IPS-18a (cell line): ENCODE results near the gene CD58.
"Not testable (repeated sequence)": the region's sequence is repeated elsewhere in the genome, so short reads cannot be mapped to it uniquely, and the experiment has no call there.

Experiments used
- H3K27ac ChIP-seq: one replicate; pipeline ENCODE4 v1.5.1; 2013; ENCODE audit warnings: low read length
- H3K27me3 ChIP-seq: one replicate; pipeline ENCODE4 v1.6.1; 2013; ENCODE audit warnings: mild to moderate bottlenecking, low read length; ENCODE audit not compliant: control insufficient read depth, insufficient read depth
- H3K36me3 ChIP-seq: one replicate; pipeline ENCODE4 v1.6.1; 2013; ENCODE audit warnings: low read depth, low read length; ENCODE audit not compliant: control insufficient read depth
- H3K4me1 ChIP-seq: one replicate; pipeline ENCODE4 v1.6.1; 2013; ENCODE audit warnings: low read depth, low read length; ENCODE audit not compliant: control insufficient read depth
- H3K4me3 ChIP-seq: one replicate; pipeline ENCODE4 v1.5.1; 2013; ENCODE audit warnings: low read length
- H3K9ac ChIP-seq: one replicate; pipeline ENCODE4 v1.6.1; 2013; ENCODE audit warnings: mild to moderate bottlenecking, low read length, moderate library complexity
- H3K9me3 ChIP-seq: one replicate; pipeline ENCODE4 v1.6.1; 2013; ENCODE audit warnings: low read depth, low read length; ENCODE audit not compliant: control insufficient read depth

CD58 gene, protein sequence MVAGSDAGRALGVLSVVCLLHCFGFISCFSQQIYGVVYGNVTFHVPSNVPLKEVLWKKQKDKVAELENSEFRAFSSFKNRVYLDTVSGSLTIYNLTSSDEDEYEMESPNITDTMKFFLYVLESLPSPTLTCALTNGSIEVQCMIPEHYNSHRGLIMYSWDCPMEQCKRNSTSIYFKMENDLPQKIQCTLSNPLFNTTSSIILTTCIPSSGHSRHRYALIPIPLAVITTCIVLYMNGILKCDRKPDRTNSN

DNA sequence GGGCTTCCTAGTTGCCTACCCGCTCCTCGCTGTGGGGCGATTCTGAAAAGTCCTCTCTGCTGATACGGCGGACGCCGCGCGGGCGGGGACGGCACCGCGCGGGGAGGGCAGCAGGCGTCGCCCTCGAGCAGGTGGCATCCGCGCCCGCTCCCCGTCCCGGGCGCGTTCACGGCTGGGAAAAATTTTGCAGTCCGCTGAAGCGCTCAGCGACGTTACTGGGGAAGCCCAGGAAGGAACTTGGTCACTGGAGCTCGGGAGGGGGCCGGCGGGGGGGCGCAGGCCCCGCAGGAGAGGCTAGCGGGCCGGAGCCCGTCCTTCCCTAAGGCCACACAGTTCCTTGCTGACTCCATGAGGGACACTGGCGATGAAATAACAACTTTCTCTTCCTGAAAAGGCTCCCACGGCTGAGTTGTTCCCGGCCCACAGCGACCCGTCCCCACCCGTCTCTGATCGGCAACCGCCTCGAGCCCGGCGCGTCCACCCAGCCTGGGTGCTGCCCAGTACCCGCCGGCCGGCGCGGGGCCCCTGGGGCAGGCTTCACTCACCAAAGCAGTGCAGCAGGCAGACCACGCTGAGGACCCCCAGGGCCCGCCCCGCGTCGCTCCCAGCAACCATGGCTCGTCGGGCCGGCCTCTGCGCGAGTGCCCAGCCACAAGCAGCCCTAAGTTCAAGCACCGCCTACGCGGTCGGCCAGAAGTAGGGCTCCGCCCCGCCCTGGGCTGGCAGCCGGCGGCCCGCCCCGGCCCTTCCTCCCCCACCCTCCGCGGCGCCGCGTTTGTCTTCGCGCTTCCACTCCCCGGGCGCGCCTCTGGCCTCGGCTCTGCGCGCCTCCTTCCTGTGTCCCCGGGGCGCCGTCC lies at the start of gene CD58:
Gene CD58 (minus strand): TSS at position 669 of the 857 bp plus-strand sequence. CDS start 54 bp downstream, at position 615.
- Histone ChIP-seq H3K9me3 (no peaks in the 10 kb centered on the region), H3K27me3 (peaks cover 13% of the 10 kb centered on the region), H3K4me3 (peak within 1 kb of the TSS; percentile 81), H3K27ac (no peak within 1 kb of the TSS), H3K36me3 (no peaks in the 10 kb centered on the region), H3K4me1 (peaks cover 14% of the 10 kb centered on the region), H3K9ac (peak within 1 kb of the TSS; percentile 77)

DNA sequence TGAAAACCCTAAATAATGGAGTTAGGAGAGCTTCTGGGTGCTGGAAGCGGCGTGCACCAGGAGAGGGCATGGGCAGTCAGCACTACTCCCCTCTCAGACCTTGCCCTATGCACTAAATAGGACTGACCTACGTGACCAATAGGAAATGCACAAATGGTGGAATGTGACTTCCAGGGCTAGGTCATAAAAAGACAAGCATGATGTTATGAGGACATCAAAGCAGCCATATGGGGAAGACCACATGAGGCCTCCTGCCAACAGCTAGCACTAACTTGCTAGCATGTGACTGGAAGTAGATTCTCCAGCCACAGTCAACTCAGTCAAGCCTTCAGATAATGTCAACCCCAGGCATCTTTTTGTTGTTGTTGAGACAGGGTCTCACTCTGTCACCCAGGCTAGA lies 49.6 kb upstream of the CD58 start:
- H3K36me3 ChIP-seq, H3K9ac ChIP-seq, H3K27ac ChIP-seq, H3K4me3 ChIP-seq, H3K9me3 ChIP-seq, H3K27me3 ChIP-seq: not testable (repeated sequence)
- H3K4me1 ChIP-seq = peaks cover 11% of the 10 kb centered on the region

DNA sequence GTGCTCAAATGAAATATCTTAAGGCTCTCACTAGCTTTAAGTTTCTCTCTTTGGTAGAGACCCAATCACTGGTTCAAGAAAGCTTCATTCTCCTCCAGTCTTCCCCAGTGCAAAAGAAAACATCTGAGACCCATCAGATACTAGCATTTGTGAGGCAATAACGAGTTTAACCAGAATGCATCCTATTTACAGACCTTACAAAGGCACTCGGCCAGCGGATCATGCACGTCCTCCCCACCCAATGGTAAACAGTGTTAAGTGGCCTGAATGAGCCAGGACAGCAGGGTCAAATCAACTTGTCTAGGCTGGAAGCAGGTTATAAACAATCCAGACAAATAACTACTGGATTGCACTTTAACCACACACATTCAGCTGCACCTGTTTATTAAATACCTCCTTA lies 48.3 kb upstream of the CD58 start:
- peaks cover 11% of the 10 kb centered on the region for H3K4me1 ChIP-seq
- not testable (repeated sequence) for H3K36me3 ChIP-seq, H3K9me3 ChIP-seq, H3K4me3 ChIP-seq, H3K27ac ChIP-seq, H3K27me3 ChIP-seq, H3K9ac ChIP-seq

DNA sequence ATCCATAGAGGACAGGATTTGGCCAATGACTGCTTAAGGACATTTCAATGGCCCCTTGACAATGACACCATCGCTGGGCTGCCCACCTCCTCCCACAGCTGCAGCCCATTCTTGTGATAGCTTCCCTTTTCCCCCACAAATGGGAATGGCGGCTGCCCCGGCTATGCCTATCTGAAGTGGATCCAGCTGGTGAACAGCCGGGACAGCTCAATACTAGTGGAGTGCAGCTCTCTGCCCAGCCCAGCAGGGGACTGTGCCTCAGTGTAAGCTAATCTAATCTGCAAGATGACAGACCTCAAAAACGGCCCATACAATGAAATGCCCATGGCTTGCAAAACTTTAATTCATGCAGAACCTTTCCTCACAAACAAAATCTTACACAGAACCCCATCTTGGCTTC lies 47.0 kb upstream of the CD58 start:
- not testable (repeated sequence) for H3K4me3 ChIP-seq, H3K9ac ChIP-seq, H3K27me3 ChIP-seq, H3K36me3 ChIP-seq, H3K9me3 ChIP-seq, H3K27ac ChIP-seq
- H3K4me1 ChIP-seq = peaks cover 11% of the 10 kb centered on the region

DNA sequence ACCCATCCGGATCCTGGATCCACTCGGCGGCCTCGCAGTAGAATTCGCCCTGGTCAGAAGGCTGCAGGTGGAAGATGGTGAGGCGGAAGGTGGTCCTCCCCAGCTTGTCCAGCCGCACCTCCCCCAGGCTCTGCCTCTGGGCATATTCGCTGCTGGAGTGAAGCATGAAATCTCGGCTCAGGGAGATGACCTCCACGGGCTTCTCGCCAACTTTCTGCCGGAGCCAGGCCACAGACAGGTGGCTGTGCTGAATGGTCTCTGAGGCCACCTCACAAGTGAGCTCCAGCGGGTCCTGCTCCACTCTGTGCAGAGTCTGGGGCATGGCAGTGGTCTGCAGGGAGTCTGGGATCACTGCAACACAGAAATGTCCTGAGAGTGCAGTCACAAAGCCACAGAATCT lies 43.0 kb upstream of the CD58 start:
- H3K4me3 ChIP-seq, H3K9me3 ChIP-seq, H3K9ac ChIP-seq, H3K36me3 ChIP-seq, H3K27me3 ChIP-seq, H3K4me1 ChIP-seq, H3K27ac ChIP-seq: not testable (repeated sequence)

DNA sequence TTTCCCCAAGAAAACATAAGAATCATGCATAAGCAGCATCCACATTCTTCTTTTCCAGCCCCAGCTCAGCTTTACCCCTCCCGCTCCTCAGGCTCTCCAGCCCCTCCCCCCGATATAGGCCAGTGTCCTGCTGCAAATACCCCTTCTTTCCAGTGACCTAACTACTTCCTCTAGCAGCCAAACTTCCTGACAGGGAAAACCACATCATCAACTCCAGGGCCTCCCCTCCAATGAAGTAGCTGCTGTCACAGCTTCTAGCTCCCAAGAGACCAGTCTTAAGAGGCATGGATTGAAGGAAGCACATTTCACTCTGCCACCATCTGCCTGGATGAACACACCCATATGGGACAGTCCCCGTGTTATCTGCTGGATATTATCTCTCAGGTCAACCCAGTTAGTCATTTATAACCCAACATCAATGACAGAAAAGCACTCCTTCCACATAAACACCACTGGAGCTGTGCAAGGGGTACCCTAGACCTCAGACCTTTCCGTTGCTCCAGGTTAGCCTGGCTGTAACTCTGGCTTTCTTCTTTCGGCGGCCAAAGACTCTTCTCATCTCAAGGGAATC lies 39.1 kb upstream of the CD58 start:
- H3K27ac ChIP-seq, H3K9ac ChIP-seq: not testable (repeated sequence)

DNA sequence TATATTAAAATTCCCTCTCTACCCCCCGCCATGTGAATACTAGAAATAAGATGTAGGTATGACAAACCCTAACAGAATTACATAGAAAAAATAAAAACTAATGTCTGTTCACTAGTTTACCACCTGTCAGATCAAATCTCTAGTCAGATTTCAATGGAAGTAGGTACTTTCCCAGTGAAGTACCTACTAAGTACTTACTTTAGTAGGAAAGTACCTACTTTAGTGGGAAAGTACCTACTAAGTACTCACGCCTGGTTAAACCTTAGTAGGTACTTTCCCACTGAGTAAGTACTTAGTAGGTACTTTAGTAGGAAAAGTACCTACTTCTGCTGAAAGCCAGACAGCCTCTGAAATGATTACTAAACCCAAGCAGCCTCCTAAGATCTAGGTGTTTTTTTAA lies 38.0 kb upstream of the CD58 start:
- H3K9me3 ChIP-seq, H3K27ac ChIP-seq, H3K36me3 ChIP-seq, H3K4me3 ChIP-seq, H3K9ac ChIP-seq, H3K27me3 ChIP-seq: not testable (repeated sequence)
- H3K4me1 ChIP-seq = peaks cover 12% of the 10 kb centered on the region

More for the DNA sequence above, 39.1 kb upstream of the CD58 start:
- H3K4me3 ChIP-seq, H3K4me1 ChIP-seq, H3K36me3 ChIP-seq, H3K27me3 ChIP-seq, H3K9me3 ChIP-seq: not testable (repeated sequence)

DNA sequence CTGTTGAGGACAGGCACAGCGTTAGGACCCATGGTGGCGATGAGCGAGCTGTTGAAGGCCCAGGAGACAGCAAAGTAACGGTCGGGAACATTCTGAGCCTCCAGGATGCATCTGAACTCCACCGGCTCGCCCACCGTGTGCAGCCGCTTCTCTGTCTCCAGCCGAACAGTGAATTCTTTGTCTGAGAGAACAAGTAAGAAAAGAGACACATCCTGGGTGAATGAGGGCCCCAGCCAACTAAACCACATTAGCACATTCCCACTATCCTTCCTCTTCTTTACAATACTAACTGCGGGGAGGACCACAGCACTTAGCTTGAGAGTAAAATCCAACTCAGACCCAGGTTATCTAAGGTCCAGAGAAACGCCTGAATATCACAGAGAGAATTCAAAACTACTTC lies 37.3 kb upstream of the CD58 start:
- not testable (repeated sequence) for H3K27ac ChIP-seq, H3K36me3 ChIP-seq, H3K9me3 ChIP-seq, H3K27me3 ChIP-seq, H3K9ac ChIP-seq, H3K4me3 ChIP-seq
- H3K4me1 ChIP-seq = peaks cover 12% of the 10 kb centered on the region

DNA sequence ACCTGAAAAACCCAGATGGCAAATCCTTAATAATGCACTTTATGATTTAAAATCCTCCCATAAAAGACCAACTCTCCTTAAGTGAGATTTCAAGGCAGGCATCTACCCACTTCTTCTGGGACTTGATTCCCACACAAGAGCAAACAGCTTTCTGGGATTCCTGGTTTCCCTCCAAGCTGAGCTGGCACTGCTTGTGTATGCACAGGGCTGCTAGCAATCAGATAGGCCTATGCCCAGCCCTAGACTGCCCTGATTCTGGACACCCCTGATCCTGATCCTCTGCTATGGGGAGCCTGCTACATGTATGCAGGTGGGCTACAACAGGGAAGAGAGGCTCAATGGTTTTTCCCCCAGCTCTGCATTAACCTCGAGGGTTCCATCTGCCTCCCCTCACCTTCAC lies 36.6 kb upstream of the CD58 start:
- H3K36me3 ChIP-seq, H3K27me3 ChIP-seq, H3K27ac ChIP-seq, H3K9me3 ChIP-seq, H3K4me3 ChIP-seq, H3K9ac ChIP-seq: not testable (repeated sequence)
- peaks cover 12% of the 10 kb centered on the region for H3K4me1 ChIP-seq

DNA sequence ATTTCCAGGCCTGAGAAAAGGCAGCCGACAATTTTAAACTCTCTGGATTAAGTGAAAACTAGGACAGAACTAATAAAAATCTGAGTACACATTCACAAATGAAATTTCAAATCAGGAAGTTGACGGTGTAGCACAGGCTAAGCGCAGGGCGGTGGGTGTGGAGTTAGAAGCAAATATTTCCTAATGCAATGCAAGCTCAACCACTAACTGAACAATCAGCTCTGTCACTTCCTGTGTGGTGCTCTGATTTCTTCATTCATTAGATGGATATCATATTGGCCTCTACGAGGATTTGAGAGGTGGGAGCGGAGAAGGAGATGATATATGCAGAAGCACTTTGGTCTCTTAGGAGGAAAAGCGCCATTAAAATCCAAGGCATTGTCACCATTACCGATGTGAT lies 35.2 kb upstream of the CD58 start:
- H3K27ac ChIP-seq, H3K9me3 ChIP-seq, H3K9ac ChIP-seq, H3K4me3 ChIP-seq, H3K27me3 ChIP-seq, H3K36me3 ChIP-seq: not testable (repeated sequence)
- peaks cover 12% of the 10 kb centered on the region for H3K4me1 ChIP-seq

DNA sequence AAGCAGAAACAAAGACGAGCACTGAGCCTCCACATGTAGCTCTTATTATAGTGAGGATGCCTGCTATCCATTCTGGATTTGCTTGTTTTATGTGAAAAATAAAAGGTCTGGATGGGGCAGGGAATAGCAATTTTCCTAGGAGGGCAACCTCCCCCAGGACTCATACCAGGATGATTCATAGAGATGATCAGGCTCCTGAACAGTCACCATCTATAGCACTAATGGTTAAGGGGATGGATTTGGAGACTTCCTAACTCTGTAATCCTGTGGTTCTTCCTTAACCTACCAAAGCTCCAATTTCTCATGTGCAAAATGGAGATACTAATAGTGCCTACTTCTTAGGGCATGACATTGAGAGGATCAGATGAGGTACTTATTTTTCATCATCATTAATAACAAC lies 34.5 kb upstream of the CD58 start:
- no peak overlapping the region for H3K4me3 ChIP-seq

DNA sequence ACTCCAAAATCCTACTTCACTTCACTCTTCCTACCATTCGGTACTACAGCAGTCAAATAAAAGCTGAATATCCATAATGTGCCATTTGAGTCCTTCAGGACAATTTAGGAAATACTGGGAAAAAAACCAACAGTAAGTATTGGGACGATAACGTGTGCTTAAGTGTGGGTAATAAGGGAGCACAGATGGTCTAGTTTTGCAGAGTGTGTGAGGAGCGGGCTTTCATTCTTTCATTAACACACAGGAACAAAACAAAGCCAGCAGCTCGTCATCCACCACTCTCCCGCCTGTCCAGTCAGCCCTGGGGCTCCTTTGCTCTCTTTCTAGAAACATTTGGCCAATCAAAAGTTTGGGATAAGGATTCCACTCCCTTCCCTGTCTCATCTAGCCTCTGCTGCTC lies 33.6 kb upstream of the CD58 start:
- not testable (repeated sequence) for H3K9me3 ChIP-seq, H3K36me3 ChIP-seq, H3K9ac ChIP-seq, H3K27me3 ChIP-seq, H3K27ac ChIP-seq, H3K4me3 ChIP-seq
- peaks cover 12% of the 10 kb centered on the region for H3K4me1 ChIP-seq

More for the DNA sequence above, 34.5 kb upstream of the CD58 start:
- peaks cover 12% of the 10 kb centered on the region for H3K4me1 ChIP-seq
- no peak overlapping the region for H3K27ac ChIP-seq
- no peaks in the 10 kb centered on the region for H3K9me3 ChIP-seq
- no peaks in the 10 kb centered on the region for H3K36me3 ChIP-seq
- no peak overlapping the region for H3K9ac ChIP-seq
- H3K27me3 ChIP-seq = no peaks in the 10 kb centered on the region
